Epithelial cell of esophagus (primary cell): ENCODE results near the gene MPEG1.

Experiments used
- DNase-seq: peaks from one replicate; pipeline ENCODE4 v3.0.0; 2010; ENCODE audit warnings: low read depth
- H3K4me3 ChIP-seq: 2 replicates; pipeline ENCODE4 v1.5.1; 2011; ENCODE audit warnings: mild to moderate bottlenecking, low read length, control low read depth
- CTCF ChIP-seq: IDR thresholded peaks from 2 replicates; pipeline ENCODE4 v1.5.1; 2011; ENCODE audit warnings: low read depth, mild to moderate bottlenecking, low read length, control low read depth, inconsistent platforms; ENCODE audit not compliant: insufficient read depth; ENCODE audit errors: missing control alignments

Gene MPEG1

DNA sequence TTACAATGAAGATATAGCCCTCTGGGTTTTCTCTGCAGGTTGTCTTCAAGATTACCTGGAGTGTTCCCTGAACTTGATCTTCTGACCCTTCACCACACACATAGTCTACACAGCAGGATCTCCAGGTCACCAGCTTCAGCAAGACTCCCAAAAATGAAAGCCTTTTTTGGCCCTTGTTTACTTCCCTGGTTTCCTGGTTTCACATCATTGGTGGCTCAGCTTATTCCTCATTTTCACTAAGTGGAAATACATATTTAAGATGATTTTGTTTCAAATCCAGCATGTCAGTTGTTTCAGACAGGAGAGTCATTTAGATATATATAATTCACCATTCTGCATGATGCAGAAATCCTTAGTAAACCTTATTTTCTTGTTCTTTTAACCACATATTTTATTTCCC, 41.6 kb upstream of the MPEG1 start:
- no peak for DNase-seq
- H3K4me3 ChIP-seq, result no peak overlapping the region
- no peak for TF ChIP-seq CTCF

- TF ChIP-seq CTCF, result no peak
- no peak for DNase-seq
- H3K4me3 ChIP-seq, result no peak overlapping the region
Measured at GRCh38 chr11:59253001-59253400, 40.3 kb upstream of the MPEG1 start.

DNA sequence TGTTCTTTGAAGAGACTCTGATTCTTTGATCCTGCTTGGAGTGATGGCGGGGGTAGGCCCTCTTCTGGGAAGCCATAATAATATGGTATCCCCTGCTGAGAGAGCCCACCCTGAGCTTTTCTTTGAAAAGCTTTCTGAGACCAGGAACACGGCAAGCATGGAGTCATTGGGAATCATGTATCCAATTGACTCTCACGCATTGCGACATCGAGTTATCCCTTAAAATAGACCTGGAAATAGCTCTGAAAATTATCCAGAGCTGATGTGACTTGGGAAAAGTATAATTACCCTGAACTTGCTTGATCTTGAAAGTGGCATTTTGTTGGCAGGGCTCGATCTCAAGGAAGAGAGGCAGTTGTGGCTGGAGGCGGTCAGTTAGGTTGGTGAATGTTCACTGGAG, 36.8 kb upstream of the MPEG1 start:
- no peak overlapping the region for H3K4me3 ChIP-seq
- no peak for TF ChIP-seq CTCF
- no peak for DNase-seq

DNA sequence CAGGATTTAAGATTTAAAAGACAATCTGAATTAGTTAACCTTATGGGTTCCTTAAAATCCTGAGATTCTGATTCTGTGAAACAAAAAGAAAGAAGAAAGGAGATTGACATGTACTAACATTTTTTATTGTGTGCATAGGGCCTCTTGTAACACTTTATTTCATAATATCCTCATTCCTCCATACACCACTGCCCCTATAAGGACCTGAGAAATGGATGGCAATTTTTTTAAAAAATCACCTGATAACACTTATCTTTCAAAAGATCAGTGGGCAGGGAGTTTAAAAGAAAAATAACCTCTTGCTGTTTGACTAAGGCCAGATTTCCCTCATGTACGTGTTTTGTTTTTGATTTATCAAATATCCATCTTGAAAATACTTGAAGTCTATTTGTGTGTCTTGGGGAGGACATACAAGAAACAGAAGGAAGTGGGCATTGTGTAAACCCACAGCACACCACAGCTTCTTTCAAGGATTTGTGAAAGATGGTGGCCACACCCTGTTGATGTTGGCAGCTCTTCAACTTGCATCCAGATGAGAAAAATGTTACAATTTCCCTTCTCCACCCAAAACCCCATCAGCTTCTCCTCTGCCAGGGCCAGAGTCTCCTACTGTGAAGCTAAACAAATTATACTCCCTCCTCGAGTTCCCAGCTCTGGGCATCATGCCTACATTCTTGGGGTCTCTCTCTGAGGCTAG, 35.0 kb upstream of the MPEG1 start:
- DNase-seq, result peak; percentile 34
- H3K4me3 ChIP-seq, result no peak overlapping the region
- TF ChIP-seq CTCF, result no peak

- DNase-seq, result no peak
- no peak overlapping the region for H3K4me3 ChIP-seq
- TF ChIP-seq CTCF, result no peak
Measured at GRCh38 chr11:59243633-59244032, 30.9 kb upstream of the MPEG1 start.

DNA sequence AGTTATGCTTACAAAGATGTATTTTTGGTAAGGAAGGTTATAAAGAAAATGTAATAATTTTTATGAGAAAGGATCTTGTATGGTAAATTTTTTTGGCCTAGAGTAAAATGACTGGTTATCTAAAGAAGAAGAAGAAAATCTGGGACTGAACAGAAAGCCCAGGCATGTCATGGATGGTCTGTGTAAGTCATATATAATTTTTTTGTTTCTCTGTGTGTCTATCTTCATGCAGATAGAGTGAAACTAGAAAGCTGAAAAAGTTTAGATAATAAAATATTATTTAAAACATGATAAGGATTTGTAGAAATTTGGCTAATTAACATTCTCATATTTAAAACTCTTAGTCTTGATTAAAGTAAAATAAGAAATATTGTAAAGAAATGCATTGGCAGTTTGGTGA, 27.6 kb upstream of the MPEG1 start:
- no peak overlapping the region for H3K4me3 ChIP-seq
- DNase-seq, result no peak
- TF ChIP-seq CTCF, result no peak

GRCh38 chr11:59226396-59226795, 13.7 kb upstream of the MPEG1 start:
- no peak overlapping the region for H3K4me3 ChIP-seq
- no peak for DNase-seq
- TF ChIP-seq CTCF, result no peak
